NCI-H1930 (cell line): ENCODE results near the gene CD55.
"Not testable (repeated sequence)": the region's sequence is repeated elsewhere in the genome, so short reads cannot be mapped to it uniquely, and the experiment has no call there.

ENCODE experiments used
- DNase-seq, 2 experiments: peaks; one replicate each; lab custom pipeline; 2025; lab: John Stamatoyannopoulos, UW

The CD55 gene

GRCh38 chr1:207306023-207306422 lies 15.5 kb upstream of the CD55 start:
- no peak for DNase-seq

GRCh38 chr1:207306603-207307002 lies 14.9 kb upstream of the CD55 start:
- no peak for DNase-seq

DNA sequence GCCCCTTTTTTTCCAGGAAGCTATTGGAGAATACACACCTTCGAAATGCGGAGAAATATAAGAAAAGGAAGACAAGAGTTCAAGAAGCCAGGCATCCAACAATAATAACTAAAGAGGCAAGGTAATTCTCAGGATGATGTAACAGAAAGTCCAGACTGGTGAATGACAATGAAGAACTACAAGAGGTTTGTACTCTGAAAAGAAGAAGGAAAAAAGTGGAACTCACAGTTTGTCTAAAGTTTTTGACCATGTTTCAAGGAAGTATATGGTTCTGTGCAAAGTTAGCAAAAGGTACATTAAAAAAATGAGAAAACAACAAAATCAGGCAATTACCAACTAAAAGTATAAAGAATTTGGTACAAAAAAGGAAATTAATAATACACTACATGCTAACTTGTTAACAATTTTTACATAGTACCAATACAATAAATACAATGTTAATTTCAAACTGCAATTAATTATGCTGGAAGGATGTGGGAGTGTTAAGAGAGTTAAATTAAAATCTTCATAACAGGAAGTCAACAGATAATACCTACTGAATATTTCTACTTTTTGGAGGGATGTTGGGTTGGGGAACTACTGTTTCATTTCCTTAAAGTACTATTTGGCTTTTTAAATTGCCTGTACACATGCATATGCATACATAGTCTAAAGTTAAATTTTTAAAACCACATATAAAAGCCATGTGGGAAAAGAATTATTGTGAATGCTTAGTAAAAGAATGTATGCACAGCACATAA lies 12.9 kb upstream of the CD55 start:
- DNase-seq: no peak

GRCh38 chr1:207309745-207310273 lies 11.7 kb upstream of the CD55 start:
- DNase-seq: no peak

- DNase-seq: no peak
Measured at GRCh38 chr1:207311888-207312603, 9.4 kb upstream of the CD55 start.

DNA sequence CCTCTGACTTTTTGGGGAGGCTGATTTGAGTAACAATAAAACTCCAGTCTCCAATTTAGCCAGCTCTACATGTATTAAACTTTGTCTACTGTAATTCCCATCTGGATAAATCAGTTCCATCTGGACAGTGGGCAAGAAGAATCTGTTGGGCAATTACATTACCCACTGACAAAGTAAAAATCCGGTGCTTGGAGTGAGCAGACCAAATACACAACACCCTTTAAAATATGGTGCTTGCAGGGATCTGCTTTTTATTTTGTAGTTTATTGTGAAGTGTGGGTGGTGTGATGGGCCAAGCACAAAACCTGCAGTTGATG lies 8.9 kb upstream of the CD55 start:
- no peak for DNase-seq

- DNase-seq: no peak
Measured at GRCh38 chr1:207313131-207313530, 8.3 kb upstream of the CD55 start.

- DNase-seq: no peak
Measured at GRCh38 chr1:207314816-207315215, 6.7 kb upstream of the CD55 start.

DNA sequence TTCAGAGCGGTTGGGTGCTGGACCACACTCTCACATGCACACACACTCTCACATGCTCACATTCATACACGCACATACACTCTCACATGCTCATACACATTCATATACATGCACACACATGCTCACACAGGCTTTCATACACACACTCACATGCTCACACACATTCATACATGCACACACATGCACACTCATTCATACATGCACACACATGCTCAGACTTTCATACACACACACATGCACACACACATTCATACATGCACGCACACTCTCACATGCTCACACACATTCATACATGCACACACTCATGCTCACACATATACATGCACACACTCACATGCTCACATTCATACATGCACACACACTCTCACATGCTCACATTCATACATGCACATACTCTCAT lies 6.0 kb upstream of the CD55 start:
- no peak for DNase-seq

DNA sequence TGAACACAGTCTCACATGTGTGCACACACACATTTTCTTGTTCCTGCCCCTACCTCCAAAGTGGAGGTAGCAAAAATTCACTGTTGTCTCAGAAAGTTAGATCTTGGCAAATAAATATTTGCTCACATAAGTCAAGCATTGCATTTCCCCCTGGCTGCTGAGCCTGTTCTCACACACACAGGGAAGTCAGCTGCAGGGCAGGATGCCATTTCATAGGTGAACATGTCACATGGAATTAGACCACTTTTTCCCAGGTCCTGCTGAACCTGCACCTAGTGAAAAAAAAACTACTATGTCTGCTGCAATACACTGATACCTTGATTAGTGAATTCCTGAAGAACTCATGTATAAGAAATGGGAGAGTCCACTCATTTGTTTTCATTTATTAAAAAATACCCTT lies 5.3 kb upstream of the CD55 start:
- DNase-seq: no peak

- no peak for DNase-seq
Measured at GRCh38 chr1:207316622-207317391, 4.7 kb upstream of the CD55 start.

- no peak for DNase-seq
Measured at GRCh38 chr1:207317561-207317960, 3.9 kb upstream of the CD55 start.

GRCh38 chr1:207318072-207318619 lies 3.3 kb upstream of the CD55 start:
- DNase-seq: no peak

- no peak for DNase-seq
Measured at GRCh38 chr1:207319199-207319598, 2.3 kb upstream of the CD55 start.

GRCh38 chr1:207320105-207320504 lies 1.4 kb upstream of the CD55 start:
- DNase-seq: not testable (repeated sequence)

DNA sequence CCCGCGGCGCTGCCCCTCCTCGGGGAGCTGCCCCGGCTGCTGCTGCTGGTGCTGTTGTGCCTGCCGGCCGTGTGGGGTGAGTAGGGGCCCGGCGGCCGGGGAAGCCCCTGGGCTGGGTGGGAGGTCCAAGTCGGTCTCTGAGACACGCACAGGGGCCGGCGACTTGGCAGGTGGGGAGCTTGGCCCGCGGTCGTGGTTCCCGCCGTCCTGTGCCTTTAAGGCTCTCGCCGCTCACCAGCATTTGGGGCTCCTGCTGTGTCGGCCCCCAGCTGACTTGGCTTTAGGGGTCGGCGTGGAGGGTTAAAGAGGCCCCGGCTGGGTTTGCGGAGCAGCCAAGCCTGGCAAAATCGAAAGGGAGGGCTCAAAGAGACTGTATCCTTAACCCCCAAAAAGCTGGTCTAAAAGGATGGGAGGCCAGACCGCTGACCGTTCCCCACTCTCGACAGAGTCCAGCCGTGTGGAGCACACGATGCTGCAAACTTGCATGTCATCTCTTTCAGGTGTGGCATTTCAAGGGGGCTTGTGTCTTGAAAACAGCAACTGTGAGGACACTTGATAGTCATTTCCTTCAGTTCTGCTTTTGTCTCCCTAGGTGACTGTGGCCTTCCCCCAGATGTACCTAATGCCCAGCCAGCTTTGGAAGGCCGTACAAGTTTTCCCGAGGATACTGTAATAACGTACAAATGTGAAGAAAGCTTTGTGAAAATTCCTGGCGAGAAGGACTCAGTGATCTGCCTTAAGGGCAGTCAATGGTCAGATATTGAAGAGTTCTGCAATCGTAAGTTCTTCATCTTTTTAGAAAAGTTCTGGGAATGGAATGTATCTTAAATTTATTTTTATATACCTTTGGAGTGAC lies 540 bp downstream of the CD55 start:
- no peak for DNase-seq

- DNase-seq: no peak
Measured at GRCh38 chr1:207323425-207324225, 2.1 kb downstream of the CD55 start.

DNA sequence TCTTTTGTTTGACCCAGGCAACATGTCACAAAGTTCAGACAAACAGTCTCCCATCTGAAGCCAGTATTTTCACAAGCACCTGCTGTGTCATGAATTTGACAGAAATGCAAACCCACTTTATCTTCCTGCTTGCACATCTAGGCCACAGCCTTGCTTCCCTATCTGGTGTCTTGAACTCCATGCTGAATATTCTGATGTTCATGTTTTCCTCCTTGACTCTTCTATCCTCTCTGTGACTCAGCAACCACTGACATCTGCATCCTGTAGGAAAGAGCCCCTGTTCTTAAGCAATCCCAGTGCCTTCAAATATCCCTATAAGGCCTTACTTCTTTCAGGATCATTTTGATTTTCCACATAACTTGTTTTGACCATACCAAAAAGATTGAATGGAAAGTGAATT lies 6.5 kb downstream of the CD55 start:
- DNase-seq: no peak

- no peak for DNase-seq
Measured at GRCh38 chr1:207328908-207329440, 7.5 kb downstream of the CD55 start.

DNA sequence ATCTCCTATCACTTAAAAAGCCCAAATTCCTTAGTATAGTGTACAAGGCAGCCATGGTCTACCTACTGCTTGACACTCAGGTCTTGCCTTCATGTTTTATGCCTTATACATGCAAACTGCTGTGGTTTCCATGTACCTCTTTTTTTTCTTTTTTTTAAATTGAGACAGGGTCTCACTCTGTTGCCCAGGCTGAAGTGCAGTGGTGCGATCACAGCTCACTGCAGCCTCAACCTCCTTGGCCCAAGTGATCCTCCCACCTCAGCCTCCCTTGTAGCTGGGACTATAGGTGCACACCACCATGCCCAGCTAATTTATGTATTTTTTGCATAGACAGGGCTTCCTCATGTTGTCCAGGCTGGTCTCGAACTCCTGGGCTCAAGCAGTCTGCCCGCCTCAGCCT lies 8.0 kb downstream of the CD55 start:
- DNase-seq: no peak
